AG09309 (cell line): Measurements from ENCODE around the gene DPP6.

Experiments used
- DNase-seq: peaks from one replicate; pipeline ENCODE4 v3.0.0-alpha.2; 2010; ENCODE audit warnings: low read depth
- H3K4me3 ChIP-seq: 2 replicates; pipeline ENCODE4 v1.5.1; 2011; ENCODE audit warnings: mild to moderate bottlenecking, low read depth, low read length, moderate library complexity; ENCODE audit not compliant: control insufficient read depth
- CTCF ChIP-seq: IDR thresholded peaks from 2 replicates; pipeline ENCODE4 v1.5.1; 2011; ENCODE audit warnings: mild to moderate bottlenecking, low read depth, low read length, inconsistent platforms; ENCODE audit not compliant: insufficient read depth, control insufficient read depth; ENCODE audit errors: missing control alignments

Gene DPP6

GRCh38 chr7:154342971-154343633 lies 290.9 kb downstream of the DPP6 start:
- TF ChIP-seq CTCF: no peak
- no peak for DNase-seq
- no peak overlapping the region for H3K4me3 ChIP-seq

GRCh38 chr7:154343778-154344412 lies 291.7 kb downstream of the DPP6 start:
- no peak overlapping the region for H3K4me3 ChIP-seq
- DNase-seq: no peak
- no peak for TF ChIP-seq CTCF

- no peak overlapping the region for H3K4me3 ChIP-seq
- no peak for DNase-seq
- no peak for TF ChIP-seq CTCF
Measured at GRCh38 chr7:154345093-154345492, 292.9 kb downstream of the DPP6 start.

GRCh38 chr7:154347700-154348266 lies 295.6 kb downstream of the DPP6 start:
- no peak for DNase-seq
- no peak for TF ChIP-seq CTCF
- no peak overlapping the region for H3K4me3 ChIP-seq

- H3K4me3 ChIP-seq: no peak overlapping the region
- DNase-seq: no peak
- TF ChIP-seq CTCF: no peak
Measured at GRCh38 chr7:154350892-154351291, 298.7 kb downstream of the DPP6 start.

- no peak for TF ChIP-seq CTCF
- H3K4me3 ChIP-seq: no peak overlapping the region
- no peak for DNase-seq
Measured at GRCh38 chr7:154353355-154353767, 301.2 kb downstream of the DPP6 start.
